Measurements from ENCODE around the gene RALGPS2. TPM values are rescaled to one million over a fixed set of nuclear protein-coding genes. Genes with fewer than 3 reads are reported as not detected.

Gene RALGPS2
- total and polyA plus RNA-seq, 9 of the 15 experiments (the other 6 are each of a cell fraction or from before 2014, with no cell fraction given) = 0.28 to 6.5 (median 2.6) TPM

DNA sequence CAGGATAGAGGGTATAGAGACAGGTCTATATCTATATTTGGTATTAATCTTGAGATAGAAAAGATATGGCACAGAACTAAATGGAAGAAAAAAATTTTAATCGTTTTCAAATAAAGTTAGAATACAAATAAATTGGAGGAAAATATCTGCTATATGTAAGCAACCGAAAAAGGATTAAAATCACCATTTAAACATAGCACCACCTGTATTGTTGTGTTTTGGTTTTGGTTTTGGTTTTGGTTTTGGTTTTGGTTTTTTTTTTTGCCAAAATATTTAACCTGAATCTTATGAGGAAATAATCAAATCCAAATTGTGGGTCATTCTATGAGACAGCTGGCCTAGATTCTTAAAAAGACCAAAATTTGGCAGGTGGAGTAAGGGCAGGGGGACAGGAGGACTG is 174.4 kb downstream of the RALGPS2 start:
- Histone ChIP-seq H3K4me2 (ENCODE audit: insufficient read depth, low read length) (no peak overlapping the region), H3K4me3 (no peak overlapping the region), H3K4me1 (replicated peaks in 1 of 2; ENCODE audit: control insufficient read depth in 2 of 2, insufficient read depth in 2 of 2, low read length in 2 of 2) (no peaks in the 10 kb centered on the region), H3K9me3 (replicated peaks; ENCODE audit: control insufficient read depth, insufficient read depth, low read depth, low read length) (no peaks in the 10 kb centered on the region), H4K20me1 (replicated peaks; ENCODE audit: control insufficient read depth, insufficient read depth, low read length) (no peaks in the 10 kb centered on the region), H2AFZ (ENCODE audit: low read depth, low read length) (no peak overlapping the region), H3K27me3 (ENCODE audit: control insufficient read depth in 2 of 2, insufficient read depth in 2 of 2, low read length in 2 of 2) (no peaks in the 10 kb centered on the region), H3K9me1 (ENCODE audit: control insufficient read depth, insufficient read depth, low read length) (no peaks in the 10 kb centered on the region), H3K9ac (ENCODE audit: insufficient read depth in 1 of 2, low read depth in 2 of 2, low read length in 2 of 2) (no peak overlapping the region), H3K27ac (ENCODE audit: extremely low read depth, low read depth, low read length) (no peak overlapping the region), H3K36me3 (ENCODE audit: control insufficient read depth, insufficient read depth, low read length) (no peaks in the 10 kb centered on the region), H3K79me2 (ENCODE audit: control insufficient read depth, insufficient read depth, low read length) (no peaks in the 10 kb centered on the region)
- ChIA-PET CTCF (ENCODE audit: low intra/inter-chr PET ratio) (no interaction called here), POLR2A (no interaction called here)
- ATAC-seq (no peak), DNase-seq (ENCODE audit: extremely low read depth in 1 of 4, low spot score in 3 of 4) (no peak), FAIRE-seq (no peak)
- no TSS peak for BruUV-seq (replicated peaks)
- in situ Hi-C loops (cut with MboI) (no loop called here), intact Hi-C loops (cut with micrococcal nuclease) (no loop called here)
- 2% methylated on average over 2 of the region's 2 CpGs for WGBS (ENCODE audit: insufficient coverage, low coverage, missing lambda C conversion rate)
- no peak for TF ChIP-seq SAFB (IDR thresholded peaks at IDR 0.05; ENCODE audit: borderline replicate concordance, low read depth, low read length)
- TF ChIP-seq EP400 (IDR thresholded peaks at IDR 0.05) = no peak
- no peak for TF ChIP-seq KDM5B (IDR thresholded peaks at IDR 0.05; ENCODE audit: insufficient replicate concordance, low read depth, low read length)
- TF ChIP-seq ZNF232 (CRISPR knock-in tag; IDR thresholded peaks at IDR 0.05) = no peak
- no peak for TF ChIP-seq NBN (IDR thresholded peaks at IDR 0.05; ENCODE audit: low read depth)
- no peak for TF ChIP-seq ARNT (IDR thresholded peaks at IDR 0.05)
- no peak for TF ChIP-seq RFX5 (IDR thresholded peaks at IDR 0.05; ENCODE audit: low read depth, low read length)
- no peak for TF ChIP-seq THRAP3 (IDR thresholded peaks at IDR 0.05; ENCODE audit: borderline replicate concordance)
